Esophagus squamous epithelium (tissue), 4 donors: ENCODE measurements around the gene SLC44A3.

Experiments
- POLR2A ChIP-seq, 4 donors: fragments of 450-650 bp; IDR thresholded peaks; one replicate each; pipeline ENCODE4 v1.6.1; 2017; ENCODE audit warnings: antibody characterized with exemption in 4 of 4, mild to moderate bottlenecking in 4 of 4, moderate library complexity in 3 of 4
- TF ChIP-seq, protein P1 (sequence below), 6 experiments: fragments of 450-650 bp in 4 of 6; fragments of 200-600 bp in 2 of 6; sonication (generic) in 2 of 6; IDR thresholded peaks; one replicate each; pipeline ENCODE4 v1.5.1; 2016 to 2019; ENCODE audit warnings: antibody characterized with exemption in 6 of 6, mild to moderate bottlenecking in 4 of 6, moderate library complexity in 4 of 6

DNA sequence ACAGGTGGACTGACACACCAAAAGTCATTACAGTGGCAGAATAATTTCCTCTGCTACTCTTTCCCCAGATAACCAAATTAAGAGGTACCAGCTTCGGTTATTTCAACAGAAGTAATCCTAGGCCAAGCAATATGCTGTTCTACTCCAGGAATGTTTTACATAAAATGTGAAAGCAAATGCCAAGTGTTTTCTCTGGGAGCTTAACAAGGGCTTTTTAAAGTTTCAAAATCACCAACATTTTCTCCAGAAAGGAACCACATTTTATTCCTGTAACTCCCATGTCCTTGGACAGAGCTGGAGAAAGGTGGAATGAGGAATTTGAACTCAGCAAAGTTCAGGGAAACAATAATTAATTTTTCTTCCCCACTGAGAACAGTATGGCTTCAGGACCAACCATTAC is 79.6 kb downstream of the SLC44A3 start:
- no peak for TF ChIP-seq POLR2A (IDR thresholded peaks at IDR 0.05)
- TF ChIP-seq, protein P1, sequence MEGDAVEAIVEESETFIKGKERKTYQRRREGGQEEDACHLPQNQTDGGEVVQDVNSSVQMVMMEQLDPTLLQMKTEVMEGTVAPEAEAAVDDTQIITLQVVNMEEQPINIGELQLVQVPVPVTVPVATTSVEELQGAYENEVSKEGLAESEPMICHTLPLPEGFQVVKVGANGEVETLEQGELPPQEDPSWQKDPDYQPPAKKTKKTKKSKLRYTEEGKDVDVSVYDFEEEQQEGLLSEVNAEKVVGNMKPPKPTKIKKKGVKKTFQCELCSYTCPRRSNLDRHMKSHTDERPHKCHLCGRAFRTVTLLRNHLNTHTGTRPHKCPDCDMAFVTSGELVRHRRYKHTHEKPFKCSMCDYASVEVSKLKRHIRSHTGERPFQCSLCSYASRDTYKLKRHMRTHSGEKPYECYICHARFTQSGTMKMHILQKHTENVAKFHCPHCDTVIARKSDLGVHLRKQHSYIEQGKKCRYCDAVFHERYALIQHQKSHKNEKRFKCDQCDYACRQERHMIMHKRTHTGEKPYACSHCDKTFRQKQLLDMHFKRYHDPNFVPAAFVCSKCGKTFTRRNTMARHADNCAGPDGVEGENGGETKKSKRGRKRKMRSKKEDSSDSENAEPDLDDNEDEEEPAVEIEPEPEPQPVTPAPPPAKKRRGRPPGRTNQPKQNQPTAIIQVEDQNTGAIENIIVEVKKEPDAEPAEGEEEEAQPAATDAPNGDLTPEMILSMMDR (IDR thresholded peaks at IDR 0.05): no peak
